A673 (cell line): ENCODE measurements around the gene HPS4.

Experiments used
- EZH2 ChIP-seq: fragments of 200-600 bp; sonication (generic); IDR thresholded peaks from 2 replicates; pipeline ENCODE4 v1.6.1; 2017; ENCODE audit warnings: borderline replicate concordance, low read depth, mild to moderate bottlenecking, mixed read lengths, antibody characterized with exemption, low read length; ENCODE audit not compliant: poor library complexity, severe bottlenecking
- TF ChIP-seq, protein P1 (sequence below): fragments of 300-800, 200-600 bp; sonication (generic); conservative IDR thresholded peaks from 2 replicates; pipeline ENCODE4 v1.5.1; 2017; ENCODE audit warnings: low read depth, mild to moderate bottlenecking, antibody characterized with exemption, low read length, moderate library complexity, mixed read lengths

- TF ChIP-seq, protein P1, sequence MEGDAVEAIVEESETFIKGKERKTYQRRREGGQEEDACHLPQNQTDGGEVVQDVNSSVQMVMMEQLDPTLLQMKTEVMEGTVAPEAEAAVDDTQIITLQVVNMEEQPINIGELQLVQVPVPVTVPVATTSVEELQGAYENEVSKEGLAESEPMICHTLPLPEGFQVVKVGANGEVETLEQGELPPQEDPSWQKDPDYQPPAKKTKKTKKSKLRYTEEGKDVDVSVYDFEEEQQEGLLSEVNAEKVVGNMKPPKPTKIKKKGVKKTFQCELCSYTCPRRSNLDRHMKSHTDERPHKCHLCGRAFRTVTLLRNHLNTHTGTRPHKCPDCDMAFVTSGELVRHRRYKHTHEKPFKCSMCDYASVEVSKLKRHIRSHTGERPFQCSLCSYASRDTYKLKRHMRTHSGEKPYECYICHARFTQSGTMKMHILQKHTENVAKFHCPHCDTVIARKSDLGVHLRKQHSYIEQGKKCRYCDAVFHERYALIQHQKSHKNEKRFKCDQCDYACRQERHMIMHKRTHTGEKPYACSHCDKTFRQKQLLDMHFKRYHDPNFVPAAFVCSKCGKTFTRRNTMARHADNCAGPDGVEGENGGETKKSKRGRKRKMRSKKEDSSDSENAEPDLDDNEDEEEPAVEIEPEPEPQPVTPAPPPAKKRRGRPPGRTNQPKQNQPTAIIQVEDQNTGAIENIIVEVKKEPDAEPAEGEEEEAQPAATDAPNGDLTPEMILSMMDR = no peak
- TF ChIP-seq EZH2 = no peak
Measured at GRCh38 chr22:26483439-26484359, at the start of gene HPS4, which contains the start of gene SRRD.
